Lower leg skin (tissue), 4 donors: ENCODE results near the gene VAV3. TPM values are rescaled to one million over a fixed set of nuclear protein-coding genes. Genes with fewer than 3 reads are reported as not detected.

ENCODE experiments used
- DNase-seq, 2 donors: peaks; one replicate each; pipeline ENCODE4 v3.0.0-alpha.2; 2019; ENCODE audit warnings: low spot score in 2 of 2
- H3K4me3 ChIP-seq: fragments of 200-600 bp; sonication (generic); 2 replicates; pipeline ENCODE4 v1.5.1; 2017; ENCODE audit warnings: mild to moderate bottlenecking, low read depth; ENCODE audit not compliant: poor library complexity, severe bottlenecking
- POLR2A ChIP-seq, 2 donors: fragments of 450-650 bp; IDR thresholded peaks; one replicate each; pipeline ENCODE4 v1.6.1; 2016 to 2017; ENCODE audit warnings: antibody characterized with exemption in 2 of 2, mild to moderate bottlenecking in 1 of 2, moderate library complexity in 1 of 2
- WGBS, 2 donors: methylation state at CpG; one replicate each; pipeline ENCODE4 v1.1.5; 2018; 5-methylcytosine and 5-hydroxymethylcytosine counted together
- intact Hi-C: fragments of 100-400 bp; cut with DNase I; formaldehyde crosslinking; loops from one replicate; pipeline ENCODE4 v1.15.0; 2023; ENCODE audit warnings: low total_unique reads
- total RNA-seq, 4 donors: library from RNA; depleted of rRNA; stranded (reverse); fragments of >200 nt; gene quantifications; one replicate each; pipeline ENCODE4 v1.1.0, GENCODE V29; 2016
- TF ChIP-seq, protein P1 (sequence below), 3 donors: fragments of 450-650 bp; IDR thresholded peaks; one replicate each; pipeline ENCODE4 v1.5.1; 2016; ENCODE audit warnings: antibody characterized with exemption in 3 of 3, mild to moderate bottlenecking in 3 of 3, moderate library complexity in 2 of 3

VAV3 gene
- total RNA-seq, 4 donors from 2014 or later: 102 to 200 (median 147) TPM

DNA sequence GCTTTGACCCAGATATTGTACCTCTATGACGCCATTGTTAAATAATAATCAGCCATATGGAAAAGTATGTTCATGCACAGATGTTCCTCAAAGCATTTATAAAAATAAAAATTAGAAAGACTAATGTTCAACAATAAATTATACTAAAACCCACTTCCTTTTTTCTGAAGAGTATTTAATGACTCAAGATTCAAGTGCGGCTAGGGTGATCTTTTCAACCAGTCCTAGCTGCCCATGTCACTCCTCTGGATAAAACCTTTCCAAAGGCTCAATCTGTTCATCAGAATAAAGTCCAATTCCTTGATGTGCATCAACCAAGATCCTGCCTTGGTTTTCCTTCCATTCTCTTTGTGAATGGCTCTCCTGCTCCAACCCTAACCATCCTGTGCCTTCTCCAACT lies 292.0 kb downstream of the VAV3 start:
- H3K4me3 ChIP-seq: no peak overlapping the region
- intact Hi-C loops: no loop called here
- TF ChIP-seq, protein P1, sequence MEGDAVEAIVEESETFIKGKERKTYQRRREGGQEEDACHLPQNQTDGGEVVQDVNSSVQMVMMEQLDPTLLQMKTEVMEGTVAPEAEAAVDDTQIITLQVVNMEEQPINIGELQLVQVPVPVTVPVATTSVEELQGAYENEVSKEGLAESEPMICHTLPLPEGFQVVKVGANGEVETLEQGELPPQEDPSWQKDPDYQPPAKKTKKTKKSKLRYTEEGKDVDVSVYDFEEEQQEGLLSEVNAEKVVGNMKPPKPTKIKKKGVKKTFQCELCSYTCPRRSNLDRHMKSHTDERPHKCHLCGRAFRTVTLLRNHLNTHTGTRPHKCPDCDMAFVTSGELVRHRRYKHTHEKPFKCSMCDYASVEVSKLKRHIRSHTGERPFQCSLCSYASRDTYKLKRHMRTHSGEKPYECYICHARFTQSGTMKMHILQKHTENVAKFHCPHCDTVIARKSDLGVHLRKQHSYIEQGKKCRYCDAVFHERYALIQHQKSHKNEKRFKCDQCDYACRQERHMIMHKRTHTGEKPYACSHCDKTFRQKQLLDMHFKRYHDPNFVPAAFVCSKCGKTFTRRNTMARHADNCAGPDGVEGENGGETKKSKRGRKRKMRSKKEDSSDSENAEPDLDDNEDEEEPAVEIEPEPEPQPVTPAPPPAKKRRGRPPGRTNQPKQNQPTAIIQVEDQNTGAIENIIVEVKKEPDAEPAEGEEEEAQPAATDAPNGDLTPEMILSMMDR (IDR thresholded peaks at IDR 0.05): no peak
- no peak for TF ChIP-seq POLR2A (IDR thresholded peaks at IDR 0.05)
- DNase-seq: no peak
- WGBS, 2 donors: 81 to 96% methylated on average over 2 of the region's 2 CpGs

DNA sequence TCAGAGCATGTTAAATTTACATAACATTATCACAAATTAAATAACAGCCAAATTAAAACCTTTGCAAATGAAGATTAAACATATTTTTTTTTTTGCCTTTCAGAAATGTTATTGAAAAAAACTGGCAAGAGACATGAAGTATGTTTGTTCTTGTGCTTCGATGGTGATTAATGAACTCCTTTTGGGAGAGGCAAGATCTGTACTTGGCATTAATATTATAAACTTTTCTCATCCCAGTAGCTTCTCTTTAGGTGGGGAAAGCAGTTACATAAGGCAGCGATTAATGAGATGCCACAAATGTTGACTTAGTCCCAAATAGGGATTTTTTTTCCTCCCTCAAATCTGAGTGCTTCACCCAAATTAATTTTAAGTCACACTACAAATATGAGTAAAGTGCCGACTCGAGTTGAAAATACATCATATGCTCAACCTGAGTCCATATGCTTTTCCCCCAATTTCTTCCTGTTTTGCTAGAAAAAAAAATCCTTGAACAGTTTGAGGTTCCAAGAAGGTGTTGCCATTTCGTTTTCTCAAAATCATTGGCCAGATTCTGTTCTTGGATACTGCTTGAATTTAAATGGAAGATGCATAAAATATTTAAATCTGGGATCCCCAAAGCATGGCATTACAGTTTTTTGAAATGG lies 294.5 kb downstream of the VAV3 start:
- no peak for DNase-seq
- no peak for TF ChIP-seq POLR2A (IDR thresholded peaks at IDR 0.05)
- TF ChIP-seq, protein P1 (IDR thresholded peaks at IDR 0.05): no peak
- 27 to 34% methylated on average over 5 of the region's 5 CpGs for WGBS, 2 donors
- intact Hi-C loops: no loop called here
- no peak overlapping the region for H3K4me3 ChIP-seq

DNA sequence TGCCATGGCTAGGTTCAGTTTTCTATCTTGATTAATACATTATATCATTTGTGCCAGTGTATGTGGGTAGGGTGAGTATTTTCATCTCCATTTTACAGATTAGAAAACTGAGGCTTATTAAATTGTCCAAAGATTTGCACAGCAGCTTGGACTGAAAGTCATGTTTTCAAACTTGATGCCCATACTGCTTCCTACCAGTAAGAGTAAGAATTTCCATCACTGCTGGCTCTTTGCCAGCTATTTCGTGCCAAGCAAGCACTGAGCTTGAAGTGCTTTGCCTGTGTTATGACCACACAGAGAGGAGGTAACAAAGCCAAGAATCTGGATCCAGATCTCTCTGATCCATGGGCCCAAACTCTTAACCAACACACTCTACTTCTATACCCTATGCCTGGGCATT lies 295.0 kb downstream of the VAV3 start:
- WGBS, 2 donors: 0 to 6% methylated on average over 1 of the region's 1 CpG
- DNase-seq: peak; percentile 81 to 89
- TF ChIP-seq POLR2A (IDR thresholded peaks at IDR 0.05): no peak
- TF ChIP-seq, protein P1 (IDR thresholded peaks at IDR 0.05): no peak
- H3K4me3 ChIP-seq: no peak overlapping the region
- intact Hi-C loops: no loop called here

DNA sequence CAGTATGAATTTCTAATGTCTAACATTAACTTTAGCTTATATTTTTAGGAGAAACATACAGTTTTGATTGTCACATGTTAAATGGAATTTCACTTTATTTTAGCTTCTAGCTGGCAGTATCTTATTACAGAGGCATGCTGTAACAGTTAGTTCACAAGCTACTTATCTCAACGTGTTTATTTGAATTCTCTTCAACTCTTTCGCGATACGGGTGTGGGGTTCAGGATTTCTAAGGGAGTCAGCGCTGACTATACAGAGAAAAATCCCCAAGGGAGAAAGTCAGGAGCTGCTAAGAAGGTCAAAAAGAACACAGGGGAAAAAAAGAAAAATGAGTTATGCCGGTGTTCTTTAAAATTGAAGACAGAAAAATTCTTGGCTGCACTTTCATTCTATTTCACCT lies 296.2 kb downstream of the VAV3 start:
- no peak overlapping the region for H3K4me3 ChIP-seq
- WGBS, 2 donors: 35 to 44% methylated on average over 6 of the region's 6 CpGs
- TF ChIP-seq, protein P1 (IDR thresholded peaks at IDR 0.05): no peak
- TF ChIP-seq POLR2A (IDR thresholded peaks at IDR 0.05): no peak
- no peak for DNase-seq
- intact Hi-C loops: no loop called here

DNA sequence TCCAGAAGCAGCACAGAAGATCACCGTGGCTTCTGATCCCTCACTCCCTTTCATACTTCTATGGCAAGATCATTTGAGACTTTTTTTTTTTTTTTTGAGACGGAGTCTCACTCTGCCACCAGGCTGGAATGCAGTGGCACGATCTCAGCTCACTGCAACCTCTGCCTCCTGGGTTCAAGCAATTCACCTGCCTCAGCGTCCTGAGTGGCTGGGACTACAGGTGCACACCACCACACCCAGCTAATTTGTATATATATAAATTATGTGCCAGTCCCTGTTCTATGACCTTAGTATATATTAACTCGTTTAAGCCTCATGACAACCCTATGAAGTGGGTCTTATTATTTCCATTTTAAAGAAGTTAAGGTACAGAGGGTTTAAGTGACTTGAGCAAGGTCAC lies 298.5 kb downstream of the VAV3 start:
- WGBS, 2 donors: 52 to 68% methylated on average over 5 of the region's 5 CpGs
- intact Hi-C loops: no loop called here
- DNase-seq: no peak
- TF ChIP-seq, protein P1 (IDR thresholded peaks at IDR 0.05): no peak
- TF ChIP-seq POLR2A (IDR thresholded peaks at IDR 0.05): no peak
- no peak overlapping the region for H3K4me3 ChIP-seq
